UCSD-AML1 (cell line): Measurements from ENCODE around the gene CHRNA5.
"Not testable (repeated sequence)": the region's sequence is repeated elsewhere in the genome, so short reads cannot be mapped to it uniquely, and the experiment has no call there.

Source experiments
- DNase-seq: peaks from one replicate; lab custom pipeline; 2025; ENCODE audit not compliant: unreplicated experiment; lab: John Stamatoyannopoulos, UW

CHRNA5 gene

GRCh38 chr15:78564743-78565096 is 600 bp upstream of the CHRNA5 start:
- no peak for DNase-seq

GRCh38 chr15:78565951-78566774 is 843 bp downstream of the CHRNA5 start:
- no peak for DNase-seq

- DNase-seq = no peak
Observed at GRCh38 chr15:78567531-78567930, 2.2 kb downstream of the CHRNA5 start.

- no peak for DNase-seq
Observed at GRCh38 chr15:78570710-78571109, 5.4 kb downstream of the CHRNA5 start.

- DNase-seq = no peak
Observed at GRCh38 chr15:78571382-78571781, 6.1 kb downstream of the CHRNA5 start.

GRCh38 chr15:78573416-78573815 is 8.1 kb downstream of the CHRNA5 start:
- DNase-seq = no peak

GRCh38 chr15:78574944-78575343 is 9.6 kb downstream of the CHRNA5 start:
- DNase-seq = no peak

GRCh38 chr15:78597583-78597982 is 32.3 kb downstream of the CHRNA5 start:
- no peak for DNase-seq

GRCh38 chr15:78598348-78598747 is 33.0 kb downstream of the CHRNA5 start:
- no peak for DNase-seq

- no peak for DNase-seq
Observed at GRCh38 chr15:78599189-78599588, 33.9 kb downstream of the CHRNA5 start.

GRCh38 chr15:78603467-78603866 is 38.1 kb downstream of the CHRNA5 start:
- no peak for DNase-seq

- DNase-seq = no peak
Observed at GRCh38 chr15:78604420-78604819, 39.1 kb downstream of the CHRNA5 start.

- no peak for DNase-seq
Observed at GRCh38 chr15:78605201-78605600, 39.9 kb downstream of the CHRNA5 start.

GRCh38 chr15:78605680-78606079 is 40.4 kb downstream of the CHRNA5 start:
- no peak for DNase-seq

GRCh38 chr15:78609551-78609950 is 44.2 kb downstream of the CHRNA5 start:
- not testable (repeated sequence) for DNase-seq

GRCh38 chr15:78614021-78614420 is 48.7 kb downstream of the CHRNA5 start:
- no peak for DNase-seq

GRCh38 chr15:78615151-78615589 is 49.9 kb downstream of the CHRNA5 start:
- no peak for DNase-seq

- DNase-seq = no peak
Observed at GRCh38 chr15:78616506-78616905, 51.2 kb downstream of the CHRNA5 start.

GRCh38 chr15:78617076-78617475 is 51.8 kb downstream of the CHRNA5 start:
- DNase-seq = no peak

- no peak for DNase-seq
Observed at GRCh38 chr15:78617516-78617915, 52.2 kb downstream of the CHRNA5 start.

GRCh38 chr15:78618064-78618463 is 52.7 kb downstream of the CHRNA5 start:
- no peak for DNase-seq

GRCh38 chr15:78618490-78618934 is 53.2 kb downstream of the CHRNA5 start:
- DNase-seq = peak; percentile 68
